ENCODE results near the gene NT5M. TPM values are rescaled to one million over a fixed set of nuclear protein-coding genes. Genes with fewer than 3 reads are reported as not detected.

The NT5M gene
- total RNA-seq, 1 donor from 2014 or later = 5.8 TPM

DNA sequence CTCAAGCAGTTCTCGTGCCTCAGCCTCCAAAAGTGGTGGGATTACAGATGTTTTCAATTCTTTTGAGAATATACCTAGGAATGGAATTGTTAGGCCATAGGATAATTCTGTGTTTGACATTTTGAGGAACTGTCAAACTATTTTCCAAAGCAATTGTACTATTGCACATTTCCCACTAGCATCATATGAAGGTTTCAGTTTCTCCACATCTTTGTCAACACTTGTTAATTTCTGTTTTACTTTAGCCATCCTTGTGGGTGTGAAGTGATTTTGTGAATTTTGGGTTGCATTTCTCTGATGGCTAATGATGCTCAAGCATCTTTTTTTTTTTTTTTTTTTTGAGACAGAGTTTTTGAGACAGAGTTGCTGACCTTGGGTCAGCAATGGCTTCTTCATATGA lies 6.2 kb downstream of the NT5M start:
- intact Hi-C loops (cut with micrococcal nuclease) = loop anchor here (5.0 kb wide), 2 partner anchors 37 to 533 kb away; no protein-coding TSS in a partner anchor
- peaks cover 21% of the 10 kb centered on the region for H3K4me1 Mint-ChIP-seq (ENCODE audit: low read depth)
- no peak overlapping the region for H3K4me3 Mint-ChIP-seq
- H3K27ac Mint-ChIP-seq = no peak overlapping the region
- H3K36me3 Mint-ChIP-seq (ENCODE audit: low read depth) = peaks cover 7% of the 10 kb centered on the region
- H3K9me3 Mint-ChIP-seq = no peaks in the 10 kb centered on the region
- H3K27me3 Mint-ChIP-seq (ENCODE audit: insufficient read depth) = no peaks in the 10 kb centered on the region
- no peak for DNase-seq (ENCODE audit: low spot score)

DNA sequence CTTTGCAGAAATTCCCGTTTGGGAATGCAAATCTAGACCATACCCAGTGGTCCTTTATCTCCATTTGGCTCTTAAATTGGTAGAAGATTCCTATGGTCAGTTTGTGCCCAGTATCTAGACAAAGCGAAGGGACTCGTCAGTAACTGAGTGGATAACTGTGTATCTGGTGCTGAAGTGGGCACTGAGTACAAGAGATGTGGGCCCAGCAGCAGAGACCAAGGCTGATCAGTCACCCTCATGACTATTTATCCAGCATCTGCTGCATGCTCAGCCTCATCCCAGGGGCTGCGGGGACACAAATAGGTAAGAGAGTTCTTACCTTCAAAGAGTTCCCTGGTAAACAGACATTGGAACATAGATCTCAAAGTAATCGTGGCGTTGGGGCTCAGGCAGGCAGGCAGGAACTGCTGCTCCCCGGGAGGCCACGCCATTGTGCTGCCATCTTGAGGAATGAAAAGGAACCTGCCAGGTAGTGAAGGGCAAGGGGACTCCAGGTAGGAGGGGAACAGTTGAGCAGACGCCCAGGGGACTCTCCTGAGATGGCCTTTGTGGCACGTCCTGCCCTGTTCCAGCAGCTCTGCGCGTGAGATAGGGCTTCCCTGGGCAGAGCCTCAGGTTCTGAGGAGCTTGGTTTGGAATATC lies 10.3 kb downstream of the NT5M start:
- Mint-ChIP-seq H3K9me3 (no peaks in the 10 kb centered on the region), H3K4me1 (ENCODE audit: low read depth) (peaks cover 6% of the 10 kb centered on the region), H3K4me3 (no peak overlapping the region), H3K36me3 (ENCODE audit: low read depth) (peaks cover 5% of the 10 kb centered on the region), H3K27me3 (ENCODE audit: insufficient read depth) (no peaks in the 10 kb centered on the region), H3K27ac (no peak overlapping the region)
- peak; percentile 66 for DNase-seq (ENCODE audit: low spot score)
- intact Hi-C loops (cut with micrococcal nuclease) = loop anchor here (1.0 kb wide), 2 partner anchors 8 to 32 kb away; partner anchors contain the start of gene COPS3

DNA sequence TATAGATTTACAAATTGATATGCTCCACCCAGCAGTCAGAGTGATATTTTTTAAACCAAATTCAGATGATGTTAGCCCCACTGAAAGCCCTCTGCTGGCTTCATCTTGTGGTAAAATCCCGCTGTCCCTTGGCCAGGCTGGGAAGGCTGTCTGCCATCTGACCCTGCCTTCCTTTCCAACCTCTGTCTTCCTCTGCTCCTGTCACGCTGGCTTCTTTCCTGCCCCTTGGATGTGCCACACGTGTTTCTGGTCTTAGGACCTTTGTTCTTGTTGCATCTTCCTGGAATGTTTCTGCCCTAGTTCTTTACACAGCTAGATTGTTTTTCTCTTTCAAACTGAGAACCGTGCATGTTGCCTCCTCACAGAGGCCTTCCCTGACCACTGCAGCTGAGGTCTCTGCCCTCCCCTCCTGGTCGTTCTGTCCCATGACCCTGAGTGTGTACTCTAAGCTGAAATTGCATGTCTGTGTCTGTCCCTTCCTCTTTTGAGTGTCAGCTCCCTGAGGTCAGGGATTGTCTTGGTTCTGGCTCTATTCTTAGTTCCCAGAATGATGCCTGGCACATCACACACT lies 11.4 kb downstream of the NT5M start:
- H3K27ac Mint-ChIP-seq = no peak overlapping the region
- peaks cover 6% of the 10 kb centered on the region for H3K4me1 Mint-ChIP-seq (ENCODE audit: low read depth)
- peaks cover 3% of the 10 kb centered on the region for H3K36me3 Mint-ChIP-seq (ENCODE audit: low read depth)
- intact Hi-C loops (cut with micrococcal nuclease) = loop anchor here (1.0 kb wide), 1 partner anchor 313 kb away; no protein-coding TSS in a partner anchor
- H3K4me3 Mint-ChIP-seq = no peak overlapping the region
- no peaks in the 10 kb centered on the region for H3K9me3 Mint-ChIP-seq
- no peaks in the 10 kb centered on the region for H3K27me3 Mint-ChIP-seq (ENCODE audit: insufficient read depth)
- DNase-seq (ENCODE audit: low spot score) = no peak

DNA sequence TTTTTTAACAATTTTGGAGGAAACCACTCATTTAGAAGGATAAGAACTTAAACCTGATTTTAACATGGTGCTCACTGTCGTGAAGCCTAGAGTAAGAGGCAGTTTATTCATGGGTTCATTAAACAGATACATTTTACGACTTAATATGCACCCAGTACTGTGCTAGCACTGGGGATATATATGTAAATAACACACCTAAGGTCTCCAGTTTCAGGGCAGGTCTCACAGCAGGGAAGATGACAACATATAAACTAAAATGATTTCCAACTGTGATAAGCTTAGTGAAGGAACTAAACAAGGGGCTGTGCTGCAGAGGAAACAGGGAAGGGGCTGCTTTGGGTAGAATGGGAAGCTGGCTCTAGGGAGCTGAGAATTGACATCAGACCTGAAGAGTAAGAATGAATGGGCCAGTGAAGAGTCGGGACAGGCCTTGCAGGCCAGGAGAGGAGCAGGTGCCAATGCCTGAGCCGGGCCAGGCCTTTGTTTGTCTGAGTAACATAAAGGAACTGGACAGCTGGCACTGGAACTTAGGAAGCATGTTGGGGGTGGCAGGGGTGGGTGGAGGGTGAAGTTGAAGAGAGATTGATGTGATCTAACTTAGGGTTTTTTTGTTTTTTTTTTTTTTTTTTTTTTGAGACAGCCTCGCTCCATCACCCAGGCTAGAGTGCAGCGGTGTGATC lies 12.1 kb downstream of the NT5M start:
- no peak overlapping the region for H3K4me3 Mint-ChIP-seq
- no peaks in the 10 kb centered on the region for H3K9me3 Mint-ChIP-seq
- no peak for DNase-seq (ENCODE audit: low spot score)
- H3K27me3 Mint-ChIP-seq (ENCODE audit: insufficient read depth) = no peaks in the 10 kb centered on the region
- H3K36me3 Mint-ChIP-seq (ENCODE audit: low read depth) = peaks cover 3% of the 10 kb centered on the region
- H3K27ac Mint-ChIP-seq = peak overlapping the region; percentile 36
- intact Hi-C loops (cut with micrococcal nuclease) = no loop called here
- peaks cover 6% of the 10 kb centered on the region for H3K4me1 Mint-ChIP-seq (ENCODE audit: low read depth)

DNA sequence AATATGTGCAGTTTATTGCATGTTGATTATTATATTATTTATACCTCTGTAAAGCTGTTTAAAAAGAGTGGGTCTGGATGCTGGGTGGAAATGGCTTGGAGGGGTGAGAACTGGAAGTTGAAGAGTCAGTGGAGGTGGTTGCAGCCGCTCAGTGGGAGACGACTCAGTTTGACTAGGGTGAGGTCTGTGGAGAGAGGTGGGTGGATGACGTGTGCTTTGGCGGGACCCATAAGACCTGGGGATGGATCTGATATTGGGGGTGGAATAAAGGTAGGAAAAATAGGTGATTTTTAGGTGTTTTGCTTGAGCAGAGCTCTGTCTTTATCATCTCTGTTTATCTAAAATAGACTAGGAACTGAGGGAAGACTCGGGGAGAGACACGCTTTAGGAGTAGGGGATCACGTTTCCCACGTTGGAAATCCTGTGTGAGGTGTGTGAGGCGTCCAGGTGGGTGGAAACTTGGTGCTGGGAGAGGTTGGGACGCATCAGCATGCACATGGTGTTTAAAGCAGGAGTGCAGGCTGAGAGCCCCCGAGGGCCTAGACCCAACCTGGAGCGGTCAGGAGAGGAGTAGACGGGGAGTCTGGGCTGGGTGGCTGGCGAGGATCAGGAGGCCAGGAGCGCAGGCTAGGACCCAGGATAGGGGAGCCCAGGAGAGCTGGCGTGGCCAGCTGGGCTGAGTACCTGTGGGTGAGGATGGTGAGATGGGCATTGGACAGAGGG lies 17.2 kb downstream of the NT5M start:
- Mint-ChIP-seq H3K9me3 (no peaks in the 10 kb centered on the region), H3K27me3 (ENCODE audit: insufficient read depth) (no peaks in the 10 kb centered on the region), H3K4me3 (no peak overlapping the region), H3K36me3 (ENCODE audit: low read depth) (no peaks in the 10 kb centered on the region), H3K27ac (no peak overlapping the region), H3K4me1 (ENCODE audit: low read depth) (no peaks in the 10 kb centered on the region)
- DNase-seq (ENCODE audit: low spot score) = no peak
- intact Hi-C loops (cut with micrococcal nuclease) = no loop called here

DNA sequence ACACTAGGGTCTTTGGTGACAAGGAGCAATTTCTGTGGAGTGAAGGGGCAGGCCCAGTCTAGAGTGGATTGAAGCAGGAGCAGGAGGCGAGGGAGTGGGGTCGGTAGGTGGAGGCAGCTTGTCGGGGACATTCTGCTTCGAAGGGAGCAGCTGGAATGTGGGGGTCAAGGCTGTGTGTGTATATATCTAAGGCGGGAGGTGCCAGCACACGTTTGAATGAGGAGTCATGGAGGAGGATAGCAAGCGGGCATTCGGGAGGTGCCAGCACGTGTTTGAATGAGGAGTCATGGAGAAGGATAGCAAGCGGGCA lies 17.7 kb downstream of the NT5M start:
- no peaks in the 10 kb centered on the region for H3K36me3 Mint-ChIP-seq (ENCODE audit: low read depth)
- H3K27me3 Mint-ChIP-seq (ENCODE audit: insufficient read depth) = no peaks in the 10 kb centered on the region
- H3K4me1 Mint-ChIP-seq (ENCODE audit: low read depth) = no peaks in the 10 kb centered on the region
- intact Hi-C loops (cut with micrococcal nuclease) = no loop called here
- H3K27ac Mint-ChIP-seq = no peak overlapping the region
- H3K4me3 Mint-ChIP-seq = no peak overlapping the region
- DNase-seq (ENCODE audit: low spot score) = no peak
- no peaks in the 10 kb centered on the region for H3K9me3 Mint-ChIP-seq

DNA sequence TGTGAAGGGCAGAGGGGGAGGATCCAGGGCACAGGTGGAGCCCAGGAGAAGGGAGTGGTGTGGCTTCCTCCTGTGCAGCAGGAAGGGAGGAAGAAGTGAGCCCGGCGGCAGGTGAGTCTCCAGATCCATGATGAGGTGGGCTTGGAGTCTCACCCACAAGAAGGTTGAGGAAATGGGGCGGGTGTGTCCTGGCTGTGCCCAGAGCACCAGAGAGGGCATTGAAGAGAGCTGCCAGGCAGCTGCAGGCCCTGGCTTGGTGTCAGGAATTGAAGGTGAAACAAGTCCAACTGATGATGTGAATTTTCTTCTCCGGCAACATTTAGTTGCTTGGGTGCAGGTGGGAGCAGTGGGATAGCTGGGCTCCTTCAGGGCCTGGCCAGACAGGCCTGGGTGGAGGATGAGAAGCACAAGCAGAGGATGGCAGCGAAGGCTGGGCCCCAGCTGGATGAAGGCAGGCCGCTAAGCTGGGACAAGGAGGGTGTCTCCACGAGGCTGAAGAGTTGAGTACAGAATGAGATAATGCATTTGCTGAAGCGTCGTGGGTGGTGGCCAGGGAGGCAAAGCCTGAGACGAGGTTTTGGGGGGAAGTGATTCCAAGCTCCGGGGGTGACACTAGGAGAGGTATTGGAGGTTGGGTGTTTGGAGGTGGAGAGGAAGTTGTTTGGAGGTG lies 18.3 kb downstream of the NT5M start:
- Mint-ChIP-seq H3K27ac (no peak overlapping the region), H3K4me3 (no peak overlapping the region), H3K4me1 (ENCODE audit: low read depth) (no peaks in the 10 kb centered on the region), H3K9me3 (no peaks in the 10 kb centered on the region), H3K27me3 (ENCODE audit: insufficient read depth) (no peaks in the 10 kb centered on the region), H3K36me3 (ENCODE audit: low read depth) (no peaks in the 10 kb centered on the region)
- intact Hi-C loops (cut with micrococcal nuclease) = no loop called here
- no peak for DNase-seq (ENCODE audit: low spot score)

DNA sequence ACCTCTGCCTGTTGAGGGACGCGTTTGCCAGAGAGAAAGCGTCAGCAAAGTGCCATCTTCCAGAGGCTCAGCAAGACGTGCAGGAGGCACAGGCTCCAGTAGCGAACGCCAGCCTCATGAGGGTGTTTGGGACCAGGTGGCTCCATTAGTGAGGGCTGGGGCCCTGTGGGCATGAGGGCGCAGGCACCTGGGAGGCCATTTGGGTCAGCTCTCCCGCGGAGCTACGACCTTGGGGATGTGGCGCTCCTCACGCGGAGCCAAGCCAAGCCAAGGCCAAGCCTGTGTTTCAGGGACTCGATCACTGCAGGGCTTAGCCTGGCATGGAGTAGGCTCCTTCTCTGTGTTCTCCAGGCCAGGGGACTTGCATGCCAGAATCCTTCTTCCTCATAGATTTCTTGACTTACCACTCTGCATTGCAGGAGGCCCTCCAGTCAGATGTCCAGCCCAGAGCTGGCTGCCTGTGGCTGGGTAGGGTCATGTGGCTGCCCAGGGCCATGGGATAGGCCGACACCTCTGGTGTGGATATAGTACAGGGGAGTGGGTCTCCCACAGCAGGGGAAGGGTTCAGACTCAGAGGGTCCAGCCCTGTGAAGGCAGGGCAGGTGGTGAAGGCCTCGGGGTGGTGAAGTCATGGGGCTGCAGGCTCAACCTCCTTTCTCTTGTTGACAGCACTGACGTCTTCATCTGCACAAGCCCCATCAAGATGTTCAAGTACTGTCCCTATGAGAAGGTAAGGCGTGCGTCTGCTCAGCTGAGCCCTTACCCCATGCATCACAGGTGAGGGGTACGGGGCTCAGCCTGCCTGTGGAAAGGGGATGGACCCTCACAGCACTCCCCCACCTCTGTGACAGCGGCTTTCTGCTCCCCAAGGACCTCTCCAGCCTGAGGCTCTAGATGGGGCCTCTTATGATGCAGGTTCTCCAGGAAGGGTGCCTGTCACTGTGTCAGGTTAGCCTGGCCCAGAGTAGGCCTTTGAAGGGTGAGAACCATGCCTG lies 19.6 kb downstream of the NT5M start:
- Mint-ChIP-seq H3K4me3 (no peak overlapping the region), H3K36me3 (ENCODE audit: low read depth) (no peaks in the 10 kb centered on the region), H3K27ac (no peak overlapping the region), H3K27me3 (ENCODE audit: insufficient read depth) (no peaks in the 10 kb centered on the region), H3K9me3 (no peaks in the 10 kb centered on the region), H3K4me1 (ENCODE audit: low read depth) (no peaks in the 10 kb centered on the region)
- DNase-seq (ENCODE audit: low spot score) = no peak
- intact Hi-C loops (cut with micrococcal nuclease) = no loop called here

DNA sequence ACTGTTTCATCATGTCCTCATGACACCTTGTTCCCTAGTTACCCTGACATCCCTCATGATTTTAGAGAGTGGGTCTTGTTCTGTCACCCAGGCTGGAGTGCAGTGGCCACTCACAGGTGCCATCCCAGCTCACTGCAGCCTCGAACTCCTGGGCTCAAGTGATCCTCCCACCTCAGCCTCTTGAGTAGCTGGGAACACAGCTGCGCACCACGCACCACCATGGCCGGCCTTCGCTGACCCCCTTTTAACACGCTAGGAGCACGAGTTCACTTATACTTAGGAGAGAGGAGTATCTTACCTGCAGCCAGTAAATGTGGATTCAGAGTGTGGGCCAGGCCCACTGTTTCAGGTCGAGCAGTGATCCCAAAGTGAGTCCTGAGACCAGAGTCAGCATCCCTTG lies 21.4 kb downstream of the NT5M start:
- no peak overlapping the region for H3K4me3 Mint-ChIP-seq
- intact Hi-C loops (cut with micrococcal nuclease) = no loop called here
- H3K27me3 Mint-ChIP-seq (ENCODE audit: insufficient read depth) = no peaks in the 10 kb centered on the region
- H3K4me1 Mint-ChIP-seq (ENCODE audit: low read depth) = no peaks in the 10 kb centered on the region
- H3K9me3 Mint-ChIP-seq = no peaks in the 10 kb centered on the region
- H3K36me3 Mint-ChIP-seq (ENCODE audit: low read depth) = no peaks in the 10 kb centered on the region
- no peak overlapping the region for H3K27ac Mint-ChIP-seq
- DNase-seq (ENCODE audit: low spot score) = no peak

DNA sequence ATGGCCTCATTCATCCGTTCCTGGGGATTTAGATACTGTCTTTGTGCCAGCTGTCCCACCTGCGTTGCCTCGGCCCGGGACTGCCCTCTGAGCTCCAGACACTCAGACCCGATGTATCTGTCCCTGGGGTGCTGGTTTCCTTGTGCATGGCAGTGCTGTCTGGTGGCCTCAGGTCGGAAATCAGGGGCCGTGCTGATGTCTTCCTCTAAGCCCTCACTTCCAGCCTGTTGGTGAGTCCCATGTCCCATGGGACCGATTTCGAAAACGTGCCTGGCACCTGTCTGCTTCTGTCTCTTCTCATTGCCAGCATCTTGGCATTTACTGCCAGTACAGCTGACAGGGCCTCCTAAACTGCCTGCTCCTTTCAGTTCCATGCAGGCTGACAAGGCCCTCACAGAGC lies 22.1 kb downstream of the NT5M start:
- Mint-ChIP-seq H3K27me3 (ENCODE audit: insufficient read depth) (no peaks in the 10 kb centered on the region), H3K36me3 (ENCODE audit: low read depth) (no peaks in the 10 kb centered on the region), H3K4me1 (ENCODE audit: low read depth) (no peaks in the 10 kb centered on the region), H3K9me3 (no peaks in the 10 kb centered on the region), H3K27ac (no peak overlapping the region), H3K4me3 (no peak overlapping the region)
- intact Hi-C loops (cut with micrococcal nuclease) = no loop called here
- no peak for DNase-seq (ENCODE audit: low spot score)

DNA sequence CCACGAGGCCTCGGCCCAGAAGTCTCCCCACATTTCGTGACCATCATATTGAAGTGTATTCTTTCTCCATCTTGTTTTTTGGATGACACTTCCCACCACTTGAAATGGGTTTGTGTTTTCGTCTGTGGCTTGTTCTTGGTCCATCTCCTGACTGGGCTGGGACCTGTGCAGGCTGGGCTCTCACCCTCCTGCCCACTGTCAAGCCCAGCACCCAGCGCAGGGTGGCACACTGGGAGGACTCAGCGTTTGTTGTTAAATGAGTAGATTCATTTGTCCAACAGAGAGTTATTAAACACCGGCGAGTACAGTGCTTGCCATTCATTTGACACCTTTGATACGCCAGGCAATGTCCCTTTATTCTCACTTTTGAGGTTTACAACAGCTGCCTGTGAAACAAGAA lies 22.6 kb downstream of the NT5M start:
- Mint-ChIP-seq H3K36me3 (ENCODE audit: low read depth) (no peaks in the 10 kb centered on the region), H3K9me3 (no peaks in the 10 kb centered on the region), H3K27ac (no peak overlapping the region), H3K4me1 (ENCODE audit: low read depth) (no peaks in the 10 kb centered on the region), H3K4me3 (no peak overlapping the region), H3K27me3 (ENCODE audit: insufficient read depth) (no peaks in the 10 kb centered on the region)
- no peak for DNase-seq (ENCODE audit: low spot score)
- intact Hi-C loops (cut with micrococcal nuclease) = no loop called here

DNA sequence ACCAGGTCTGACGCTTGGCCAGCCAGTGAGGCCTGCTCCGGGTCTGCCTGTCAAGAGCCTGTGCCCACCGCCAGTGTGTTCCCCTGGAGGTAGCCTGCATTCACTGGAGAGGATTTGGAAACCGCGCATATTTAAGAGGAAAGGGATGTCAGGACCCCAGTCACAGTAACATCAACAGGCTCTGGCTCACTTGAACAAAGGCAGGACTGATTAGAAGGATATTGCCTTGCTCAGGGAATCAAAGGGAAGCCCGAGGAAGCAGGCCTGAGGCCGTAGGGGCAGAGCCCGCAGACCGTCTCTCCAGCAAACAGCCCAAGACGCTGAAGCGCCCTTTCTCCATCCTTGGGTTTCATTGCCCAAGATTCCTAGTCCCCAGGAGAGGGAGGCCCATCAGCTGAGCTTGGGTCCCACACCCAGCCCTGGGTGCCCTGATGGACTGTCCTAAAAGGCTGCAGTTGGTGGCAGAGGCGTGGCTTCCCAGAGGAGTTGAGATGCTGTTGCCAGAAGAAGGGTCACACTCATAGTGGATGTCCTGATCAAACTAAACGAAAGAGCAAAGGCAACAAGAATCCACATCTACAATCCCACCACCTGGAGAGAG lies 23.2 kb downstream of the NT5M start:
- Mint-ChIP-seq H3K27ac (no peak overlapping the region), H3K36me3 (ENCODE audit: low read depth) (no peaks in the 10 kb centered on the region), H3K27me3 (ENCODE audit: insufficient read depth) (no peaks in the 10 kb centered on the region), H3K4me3 (no peak overlapping the region), H3K9me3 (no peaks in the 10 kb centered on the region), H3K4me1 (ENCODE audit: low read depth) (no peaks in the 10 kb centered on the region)
- DNase-seq (ENCODE audit: low spot score) = no peak
- intact Hi-C loops (cut with micrococcal nuclease) = no loop called here
